HG03108 (cell line): Measurements from ENCODE around the gene GNG2.

Experiments
- ATAC-seq: cut with Tn5 transposase; IDR thresholded peaks from one replicate; pipeline ENCODE4 v1.9.1; 2021; ENCODE audit warnings: moderate library complexity; ENCODE audit not compliant: unreplicated experiment

Gene GNG2

GRCh38 chr14:52015411-52016030 is 155.1 kb downstream of the GNG2 start:
- no peak for ATAC-seq

- ATAC-seq = no peak
These were observed 157.8 kb downstream of the GNG2 start for GRCh38 chr14:52018252-52018651.

GRCh38 chr14:52018970-52019369 is 158.6 kb downstream of the GNG2 start:
- no peak for ATAC-seq
